KMS-11 (cell line): ENCODE data around the gene THRB.

Source experiments
- H2AFZ ChIP-seq: fragments of 200-600 bp; sonication (generic); 2 replicates; pipeline ENCODE4 v1.6.1; 2016; ENCODE audit warnings: antibody characterized with exemption, mixed run types, low read depth
- H3K27ac ChIP-seq: fragments of 200-600 bp; sonication (generic); 2 replicates; pipeline ENCODE4 v1.6.1; 2016; ENCODE audit warnings: mild to moderate bottlenecking, mixed run types
- H3K27me3 ChIP-seq: fragments of 200-600 bp; sonication (generic); 2 replicates; pipeline ENCODE4 v1.6.1; 2017; ENCODE audit warnings: mild to moderate bottlenecking, low read depth, mixed run types, moderate library complexity; ENCODE audit not compliant: insufficient read depth
- H3K36me3 ChIP-seq: fragments of 200-600 bp; sonication (generic); 2 replicates; pipeline ENCODE4 v1.6.1; 2017; ENCODE audit warnings: mild to moderate bottlenecking, mixed run types; ENCODE audit not compliant: insufficient read depth
- H3K4me1 ChIP-seq: fragments of 200-600 bp; sonication (generic); 2 replicates; pipeline ENCODE4 v1.6.1; 2016; ENCODE audit warnings: mild to moderate bottlenecking, low read depth, mixed run types; ENCODE audit not compliant: poor library complexity, severe bottlenecking
- H3K4me2 ChIP-seq: fragments of 200-600 bp; sonication (generic); 2 replicates; pipeline ENCODE4 v1.7.0; 2016; ENCODE audit warnings: mild to moderate bottlenecking, mixed run types
- H3K4me3 ChIP-seq: fragments of 200-600 bp; sonication (generic); IDR thresholded peaks from 2 replicates; pipeline ENCODE4 v1.6.1; 2017; ENCODE audit warnings: low read depth, low read length, mixed read lengths; ENCODE audit not compliant: insufficient read depth
- H3K79me2 ChIP-seq: fragments of 200-600 bp; sonication (generic); 2 replicates; pipeline ENCODE4 v1.6.1; 2016; ENCODE audit warnings: low read depth, mixed run types; ENCODE audit not compliant: insufficient read depth
- H3K9ac ChIP-seq: fragments of 200-600 bp; sonication (generic); 2 replicates; pipeline ENCODE4 v1.6.1; 2016; ENCODE audit warnings: mild to moderate bottlenecking, mixed run types
- H4K20me1 ChIP-seq: fragments of 200-600 bp; sonication (generic); 2 replicates; pipeline ENCODE4 v1.6.1; 2016; ENCODE audit warnings: mild to moderate bottlenecking, mixed run types; ENCODE audit not compliant: insufficient read depth
- CTCF ChIP-seq: fragments of 200-600 bp; sonication (generic); conservative IDR thresholded peaks from 2 replicates; pipeline ENCODE4 v1.6.1; 2017; ENCODE audit warnings: low read depth, mild to moderate bottlenecking, antibody characterized with exemption, low read length, moderate library complexity, mixed read lengths

The THRB gene

GRCh38 chr3:24520101-24520495 lies 25.4 kb upstream of the THRB start:
- Histone ChIP-seq H2AFZ (no peak overlapping the region), H3K27ac (no peak overlapping the region), H3K27me3 (no peaks in the 10 kb centered on the region), H3K9ac (no peak overlapping the region), H4K20me1 (no peaks in the 10 kb centered on the region), H3K36me3 (no peaks in the 10 kb centered on the region), H3K79me2 (no peaks in the 10 kb centered on the region), H3K4me2 (no peak overlapping the region), H3K4me1 (no peaks in the 10 kb centered on the region), H3K4me3 (no peak overlapping the region)
- TF ChIP-seq CTCF = no peak

- Histone ChIP-seq H3K4me1 (no peaks in the 10 kb centered on the region), H3K36me3 (no peaks in the 10 kb centered on the region), H4K20me1 (no peaks in the 10 kb centered on the region), H3K4me3 (no peak overlapping the region), H3K27me3 (no peaks in the 10 kb centered on the region), H3K27ac (no peak overlapping the region), H2AFZ (no peak overlapping the region), H3K79me2 (no peaks in the 10 kb centered on the region), H3K4me2 (no peak overlapping the region), H3K9ac (no peak overlapping the region)
- no peak for TF ChIP-seq CTCF
These were observed 24.9 kb upstream of the THRB start for GRCh38 chr3:24519368-24520100.

GRCh38 chr3:24518990-24519367 lies 24.3 kb upstream of the THRB start:
- H3K9ac ChIP-seq = no peak overlapping the region
- no peak for TF ChIP-seq CTCF
- no peak overlapping the region for H3K4me3 ChIP-seq
- H3K27me3 ChIP-seq = no peaks in the 10 kb centered on the region
- H2AFZ ChIP-seq = no peak overlapping the region
- H4K20me1 ChIP-seq = no peaks in the 10 kb centered on the region
- H3K4me1 ChIP-seq = no peaks in the 10 kb centered on the region
- no peak overlapping the region for H3K27ac ChIP-seq
- no peaks in the 10 kb centered on the region for H3K36me3 ChIP-seq
- no peak overlapping the region for H3K4me2 ChIP-seq
- no peaks in the 10 kb centered on the region for H3K79me2 ChIP-seq

GRCh38 chr3:24514119-24514518 lies 19.5 kb upstream of the THRB start:
- H4K20me1 ChIP-seq = no peaks in the 10 kb centered on the region
- no peak overlapping the region for H2AFZ ChIP-seq
- no peak for TF ChIP-seq CTCF
- no peaks in the 10 kb centered on the region for H3K36me3 ChIP-seq
- no peak overlapping the region for H3K4me2 ChIP-seq
- H3K27ac ChIP-seq = no peak overlapping the region
- no peak overlapping the region for H3K4me3 ChIP-seq
- no peak overlapping the region for H3K9ac ChIP-seq
- no peaks in the 10 kb centered on the region for H3K79me2 ChIP-seq
- no peaks in the 10 kb centered on the region for H3K27me3 ChIP-seq
- no peaks in the 10 kb centered on the region for H3K4me1 ChIP-seq
